HG03354 (cell line): ENCODE data around the gene SFT2D3.

Experiments
- ATAC-seq: cut with Tn5 transposase; IDR thresholded peaks from one replicate; pipeline ENCODE4 v1.9.1; 2021; ENCODE audit warnings: mild to moderate bottlenecking; ENCODE audit not compliant: unreplicated experiment, poor library complexity, severe bottlenecking

Gene SFT2D3

GRCh38 chr2:127701193-127701650 lies at the start of gene SFT2D3:
Gene SFT2D3, plus strand, starts transcription at chr2:127701497. Its CDS starts 32 bp downstream, at chr2:127701529.
- peak; percentile 76 for ATAC-seq

- ATAC-seq, result no peak
These were observed 49.2 kb upstream of the SFT2D3 start for GRCh38 chr2:127651971-127652550.

GRCh38 chr2:127652786-127653357 lies 48.4 kb upstream of the SFT2D3 start:
- no peak for ATAC-seq

GRCh38 chr2:127653421-127654083 lies 47.7 kb upstream of the SFT2D3 start:
- ATAC-seq, result no peak

GRCh38 chr2:127654084-127654837 lies 47.0 kb upstream of the SFT2D3 start:
- no peak for ATAC-seq

- ATAC-seq, result no peak
These were observed 46.5 kb upstream of the SFT2D3 start for GRCh38 chr2:127654838-127655175.

- no peak for ATAC-seq
These were observed 45.9 kb upstream of the SFT2D3 start for GRCh38 chr2:127655209-127656073.

GRCh38 chr2:127656569-127657231 lies 44.6 kb upstream of the SFT2D3 start:
- no peak for ATAC-seq

GRCh38 chr2:127657232-127657595 lies 44.1 kb upstream of the SFT2D3 start:
- no peak for ATAC-seq

- ATAC-seq, result no peak
These were observed 43.2 kb upstream of the SFT2D3 start for GRCh38 chr2:127658146-127658545.

GRCh38 chr2:127658641-127659407 lies 42.5 kb upstream of the SFT2D3 start:
- ATAC-seq, result no peak

- ATAC-seq, result no peak
These were observed 41.6 kb upstream of the SFT2D3 start for GRCh38 chr2:127659408-127660290.

GRCh38 chr2:127660291-127660578 lies 41.1 kb upstream of the SFT2D3 start:
- no peak for ATAC-seq

GRCh38 chr2:127661072-127661649 lies 40.1 kb upstream of the SFT2D3 start:
- ATAC-seq, result no peak

GRCh38 chr2:127661949-127662510 lies 39.3 kb upstream of the SFT2D3 start:
- no peak for ATAC-seq

- no peak for ATAC-seq
These were observed 38.2 kb upstream of the SFT2D3 start for GRCh38 chr2:127662937-127663565.

- ATAC-seq, result no peak
These were observed 37.7 kb upstream of the SFT2D3 start for GRCh38 chr2:127663566-127664064.
